ENCODE results near the gene KCNN1. TPM values are rescaled to one million over a fixed set of nuclear protein-coding genes. Genes with fewer than 3 reads are reported as not detected.
"Not testable (repeated sequence)": the region's sequence is repeated elsewhere in the genome, so short reads cannot be mapped to it uniquely, and the experiment has no call there.

The KCNN1 gene
- total RNA-seq, 2 donors from 2014 or later: 0.19 to 0.36 TPM

- peak in 1 of 2 donors; percentile 20 for ATAC-seq
Observed at GRCh38 chr19:18029617-18030338, 62.9 kb downstream of the KCNN1 start.

GRCh38 chr19:18031401-18031800, 64.5 kb downstream of the KCNN1 start:
- DNase-seq (ENCODE audit: low spot score in 2 of 2); H3K27ac Mint-ChIP-seq; H3K36me3 Mint-ChIP-seq; H3K9me3 Mint-ChIP-seq: not testable (repeated sequence)
- peak in 1 of 2 donors; percentile 45 for ATAC-seq

More at GRCh38 chr19:18029617-18030338, 62.9 kb downstream of the KCNN1 start:
- Mint-ChIP-seq H3K36me3 (no peaks in the 10 kb centered on the region), H3K9me3 (no peaks in the 10 kb centered on the region), H3K27ac (no peak overlapping the region)
- no peak for DNase-seq (ENCODE audit: low spot score in 2 of 2)

GRCh38 chr19:18032102-18032501, 65.2 kb downstream of the KCNN1 start:
- not testable (repeated sequence) for H3K36me3 Mint-ChIP-seq; H3K9me3 Mint-ChIP-seq; ATAC-seq; H3K27ac Mint-ChIP-seq; DNase-seq (ENCODE audit: low spot score in 2 of 2)

GRCh38 chr19:18041054-18041453, 74.1 kb downstream of the KCNN1 start:
- Mint-ChIP-seq H3K9me3 (peaks cover 5 to 8% of the 10 kb centered on the region in 2 donors), H3K36me3 (peaks cover 6 to 7% of the 10 kb centered on the region in 2 donors), H3K27ac (no peak overlapping the region)
- DNase-seq (ENCODE audit: low spot score in 2 of 2) (no peak), ATAC-seq (no peak)

- Mint-ChIP-seq H3K9me3 (peaks cover 5 to 8% of the 10 kb centered on the region in 2 donors), H3K36me3 (peaks cover 6 to 7% of the 10 kb centered on the region in 2 donors), H3K27ac (no peak overlapping the region)
- DNase-seq (ENCODE audit: low spot score in 2 of 2) (no peak), ATAC-seq (no peak)
Observed at GRCh38 chr19:18043676-18044075, 76.8 kb downstream of the KCNN1 start.

GRCh38 chr19:18044825-18045304, 78.0 kb downstream of the KCNN1 start:
- peak overlapping the region; percentile 44 to 80 for H3K27ac Mint-ChIP-seq
- peaks cover 6 to 7% of the 10 kb centered on the region in 2 donors for H3K36me3 Mint-ChIP-seq
- ATAC-seq (peak; percentile 94 to 99), DNase-seq (ENCODE audit: low spot score in 2 of 2) (peak; percentile 82 to 93)
- H3K9me3 Mint-ChIP-seq: peaks cover 5 to 8% of the 10 kb centered on the region in 2 donors

- ATAC-seq: peak; percentile 10 to 21
- Mint-ChIP-seq H3K9me3 (peaks cover 5 to 8% of the 10 kb centered on the region in 2 donors), H3K36me3 (peaks cover 6 to 7% of the 10 kb centered on the region in 2 donors), H3K27ac (peak overlapping the region; percentile 44 to 80)
- no peak for DNase-seq (ENCODE audit: low spot score in 2 of 2)
Observed at GRCh38 chr19:18045307-18046050, 78.6 kb downstream of the KCNN1 start.

- Mint-ChIP-seq H3K36me3 (peaks cover under 1 to 1% of the 10 kb centered on the region in 2 donors), H3K9me3 (peaks cover 1 to 3% of the 10 kb centered on the region in 2 donors), H3K27ac (peak overlapping the region in 1 of 2 donors; percentile 80)
- DNase-seq (ENCODE audit: low spot score in 2 of 2) (no peak), ATAC-seq (no peak)
Observed at GRCh38 chr19:18046059-18046718, 79.3 kb downstream of the KCNN1 start.

GRCh38 chr19:18049385-18049784, 82.5 kb downstream of the KCNN1 start:
- ATAC-seq: no peak
- peak overlapping the region in 1 of 2 donors; percentile 73 for H3K27ac Mint-ChIP-seq
- H3K9me3 Mint-ChIP-seq: no peaks in the 10 kb centered on the region
- H3K36me3 Mint-ChIP-seq: no peaks in the 10 kb centered on the region
- no peak for DNase-seq (ENCODE audit: low spot score in 2 of 2)

Other genes with a start within 250 kb of the KCNN1 start
- 10 to 100 TPM; 57.8 to 65.8 TPM for gene MAP1S, start 247.6 kb upstream of the KCNN1 start, total RNA-seq
- gene FCHO1, start 215.6 kb upstream of the KCNN1 start, total RNA-seq: 10 to 100 TPM; 62.0 to 81.4 TPM
- gene B3GNT3, start 172.0 kb upstream of the KCNN1 start, total RNA-seq: under 1 TPM; 0.30 to 0.41 TPM
- 10 to 100 TPM in 1 of 2 donors, 1 to 10 TPM in 1; 6.3 to 10.5 TPM for gene INSL3, start 145.6 kb upstream of the KCNN1 start, total RNA-seq
- 100 to 1,000 TPM; 204 to 237 TPM for gene JAK3, start 119.1 kb upstream of the KCNN1 start, total RNA-seq
- gene RPL18A, start 107.2 kb upstream of the KCNN1 start, total RNA-seq: 1,000 to 10,000 TPM; 3,079 to 3,707 TPM
- gene SLC5A5, start 95.2 kb upstream of the KCNN1 start, total RNA-seq: 1 to 10 TPM; 1.5 to 2.0 TPM
- gene CCDC124, start 34.1 kb upstream of the KCNN1 start, total RNA-seq: 10 to 100 TPM; 66.4 to 80.8 TPM
- 10 to 100 TPM; 26.7 to 59.3 TPM for gene ARRDC2, start 41.1 kb downstream of the KCNN1 start, total RNA-seq
- gene IL12RB1, start 119.8 kb downstream of the KCNN1 start, total RNA-seq: 10 to 100 TPM; 14.6 to 25.0 TPM
- 10 to 100 TPM; 19.5 to 54.6 TPM for gene MAST3, start 130.7 kb downstream of the KCNN1 start, total RNA-seq
- gene PIK3R2, start 186.1 kb downstream of the KCNN1 start, total RNA-seq: 10 to 100 TPM; 13.6 to 18.3 TPM
- 10 to 100 TPM; 28.0 to 65.3 TPM for gene IFI30, start 206.7 kb downstream of the KCNN1 start, total RNA-seq
- gene MPV17L2, start 226.1 kb downstream of the KCNN1 start, total RNA-seq: 10 to 100 TPM in 1 of 2 donors, 1 to 10 TPM in 1; 5.4 to 14.0 TPM
- gene RAB3A, start 236.9 kb downstream of the KCNN1 start, total RNA-seq: 1 to 10 TPM; 8.9 to 9.8 TPM

All from activated naive CD4-positive, alpha-beta T cell treated with anti-CD3 and anti-CD28 coated beads, Interleukin-2, amount 50 U/mL, for 72 hours (primary cell).